HL-60 (cell line): Measurements from ENCODE around the gene TMEM121B.

Source experiments
- DNase-seq, 2 experiments: peaks; one replicate each; pipeline ENCODE4 v3.0.0-alpha.2; 2010 to 2020; ENCODE audit warnings: low read depth in 1 of 2, low spot score in 1 of 2
- H3K27ac ChIP-seq: fragments of 250-450 bp; sonication (Bioruptor Pico); replicated peaks from 2 replicates; pipeline ENCODE4 v1.5.1; 2020; ENCODE audit warnings: mild to moderate bottlenecking, moderate library complexity
- H3K27me3 ChIP-seq: fragments of 250-450 bp; sonication (Bioruptor Pico); 2 replicates; pipeline ENCODE4 v1.5.1; 2021; ENCODE audit warnings: mild to moderate bottlenecking, moderate library complexity; ENCODE audit not compliant: insufficient read depth, poor library complexity, severe bottlenecking
- H3K4me3 ChIP-seq: replicated peaks from 2 replicates; pipeline ENCODE4 v1.5.1; 2011; ENCODE audit warnings: mild to moderate bottlenecking, control low read depth, low read length; ENCODE audit not compliant: insufficient read depth
- CTCF ChIP-seq: IDR thresholded peaks from one replicate; pipeline ENCODE4 v1.5.1; 2011; ENCODE audit warnings: low read length, control low read depth, inconsistent platforms; ENCODE audit not compliant: insufficient read depth
- GABPA ChIP-seq: IDR thresholded peaks from 2 replicates; pipeline ENCODE4 v1.6.1; 2012; ENCODE audit warnings: low read depth
- POLR2AphosphoS5 ChIP-seq: IDR thresholded peaks from 2 replicates; pipeline ENCODE4 v1.6.1; 2012; ENCODE audit warnings: low read depth
- REST ChIP-seq: IDR thresholded peaks from 2 replicates; pipeline ENCODE4 v1.6.1; 2012; ENCODE audit warnings: low read depth; ENCODE audit not compliant: insufficient replicate concordance
- SPI1 ChIP-seq: IDR thresholded peaks from 2 replicates; pipeline ENCODE4 v1.6.1; 2012; ENCODE audit warnings: low read depth, mild to moderate bottlenecking, borderline replicate concordance

Gene TMEM121B

GRCh38 chr22:17107547-17107810 lies 13.7 kb downstream of the TMEM121B start:
- TF ChIP-seq SPI1 = no peak
- no peak for TF ChIP-seq POLR2AphosphoS5
- TF ChIP-seq REST = no peak
- H3K4me3 ChIP-seq = no peak overlapping the region

GRCh38 chr22:17106785-17107546 lies 14.2 kb downstream of the TMEM121B start:
- no peak overlapping the region for H3K4me3 ChIP-seq
- DNase-seq = peak; percentile 96 to 98
- no peak for TF ChIP-seq CTCF
- TF ChIP-seq GABPA = no peak; the same call in 1 of the 2 replicates
- peak; percentile 82 for TF ChIP-seq SPI1
- TF ChIP-seq REST = peak; percentile 71
- TF ChIP-seq POLR2AphosphoS5 = peak; percentile 99
- peak overlapping the region; percentile 83 for H3K27ac ChIP-seq
- H3K27me3 ChIP-seq = no peaks in the 10 kb centered on the region

More at GRCh38 chr22:17107547-17107810, 13.7 kb downstream of the TMEM121B start:
- DNase-seq = no peak
- H3K27ac ChIP-seq = peak overlapping the region; percentile 83
- no peaks in the 10 kb centered on the region for H3K27me3 ChIP-seq

GRCh38 chr22:17106161-17106784 lies 14.9 kb downstream of the TMEM121B start:
- H3K27ac ChIP-seq = peak overlapping the region; percentile 83
- TF ChIP-seq POLR2AphosphoS5 (no peak), GABPA (no peak), REST (no peak), CTCF (peak; percentile 12), SPI1 (no peak)
- DNase-seq = peak; percentile 73 to 85
- no peaks in the 10 kb centered on the region for H3K27me3 ChIP-seq
- peak overlapping the region; percentile 10; the same call in 1 of the 2 replicates for H3K4me3 ChIP-seq
